T-helper 2 cell treated with Interferon-gamma antibody and Interleukin-4, amounts not matched to agents 5 μg/mL and 100 μg/mL, for 36 hours (primary cell): ENCODE data around the gene JHY.
"Not testable (repeated sequence)": the region's sequence is repeated elsewhere in the genome, so short reads cannot be mapped to it uniquely, and the experiment has no call there.

Experiments
- DNase-seq: peaks from one replicate; pipeline ENCODE4 v3.0.0; 2021; ENCODE audit warnings: low spot score
- H3K27ac Mint-ChIP-seq: one replicate; pipeline ENCODE4 v1.8.0; 2021; ENCODE audit warnings: mild to moderate bottlenecking, mixed read lengths
- H3K27me3 Mint-ChIP-seq: one replicate; pipeline ENCODE4 v1.8.0; 2021; ENCODE audit warnings: low read depth, mixed read lengths
- H3K36me3 Mint-ChIP-seq: one replicate; pipeline ENCODE4 v1.8.0; 2021; ENCODE audit warnings: low read depth, mixed read lengths
- H3K4me1 Mint-ChIP-seq: one replicate; pipeline ENCODE4 v1.8.0; 2021; ENCODE audit warnings: low read depth, mixed read lengths
- H3K4me3 Mint-ChIP-seq: one replicate; pipeline ENCODE4 v1.8.0; 2022; ENCODE audit warnings: mild to moderate bottlenecking, moderate library complexity, mixed read lengths
- H3K9me3 Mint-ChIP-seq: one replicate; pipeline ENCODE4 v1.8.0; 2021; ENCODE audit warnings: mixed read lengths

Gene JHY

GRCh38 chr11:122853971-122854446, 28.6 kb upstream of the JHY start:
- peak; percentile 17 for DNase-seq
- Mint-ChIP-seq H3K4me3 (no peak overlapping the region), H3K9me3 (no peaks in the 10 kb centered on the region), H3K27ac (no peak overlapping the region), H3K27me3 (peaks cover 2% of the 10 kb centered on the region), H3K36me3 (no peaks in the 10 kb centered on the region), H3K4me1 (peaks cover 28% of the 10 kb centered on the region)

GRCh38 chr11:122861631-122862030, 20.9 kb upstream of the JHY start:
- DNase-seq: no peak
- H3K27ac Mint-ChIP-seq: no peak overlapping the region
- no peaks in the 10 kb centered on the region for H3K36me3 Mint-ChIP-seq
- no peaks in the 10 kb centered on the region for H3K9me3 Mint-ChIP-seq
- H3K4me3 Mint-ChIP-seq: no peak overlapping the region
- peaks cover 6% of the 10 kb centered on the region for H3K4me1 Mint-ChIP-seq
- peaks cover 22% of the 10 kb centered on the region for H3K27me3 Mint-ChIP-seq

- peaks cover 2% of the 10 kb centered on the region for H3K4me1 Mint-ChIP-seq
- H3K9me3 Mint-ChIP-seq: no peaks in the 10 kb centered on the region
- no peak overlapping the region for H3K27ac Mint-ChIP-seq
- peaks cover 22% of the 10 kb centered on the region for H3K27me3 Mint-ChIP-seq
- no peak overlapping the region for H3K4me3 Mint-ChIP-seq
- H3K36me3 Mint-ChIP-seq: no peaks in the 10 kb centered on the region
- DNase-seq: no peak
Observed at GRCh38 chr11:122862091-122862490, 20.5 kb upstream of the JHY start.

- H3K4me1 Mint-ChIP-seq, H3K4me3 Mint-ChIP-seq, H3K9me3 Mint-ChIP-seq, H3K36me3 Mint-ChIP-seq, DNase-seq, H3K27ac Mint-ChIP-seq: not testable (repeated sequence)
- peaks cover 24% of the 10 kb centered on the region for H3K27me3 Mint-ChIP-seq
Observed at GRCh38 chr11:122863154-122863553, 19.4 kb upstream of the JHY start.

- Mint-ChIP-seq H3K9me3 (no peaks in the 10 kb centered on the region), H3K36me3 (no peaks in the 10 kb centered on the region), H3K4me3 (no peak overlapping the region), H3K27ac (no peak overlapping the region), H3K4me1 (no peaks in the 10 kb centered on the region), H3K27me3 (peaks cover 24% of the 10 kb centered on the region)
- DNase-seq: no peak
Observed at GRCh38 chr11:122863704-122864326, 18.7 kb upstream of the JHY start.

- Mint-ChIP-seq H3K4me1 (no peaks in the 10 kb centered on the region), H3K9me3 (no peaks in the 10 kb centered on the region), H3K27me3 (peaks cover 25% of the 10 kb centered on the region), H3K27ac (no peak overlapping the region), H3K36me3 (no peaks in the 10 kb centered on the region), H3K4me3 (no peak overlapping the region)
- no peak for DNase-seq
Observed at GRCh38 chr11:122864386-122865115, 18.0 kb upstream of the JHY start.

GRCh38 chr11:122869622-122870021, 12.9 kb upstream of the JHY start:
- peaks cover 13% of the 10 kb centered on the region for H3K27me3 Mint-ChIP-seq
- no peak overlapping the region for H3K4me3 Mint-ChIP-seq
- H3K4me1 Mint-ChIP-seq: no peaks in the 10 kb centered on the region
- no peaks in the 10 kb centered on the region for H3K36me3 Mint-ChIP-seq
- no peak for DNase-seq
- no peaks in the 10 kb centered on the region for H3K9me3 Mint-ChIP-seq
- no peak overlapping the region for H3K27ac Mint-ChIP-seq

GRCh38 chr11:122871302-122871701, 11.3 kb upstream of the JHY start:
- Mint-ChIP-seq H3K36me3 (no peaks in the 10 kb centered on the region), H3K4me3 (no peak overlapping the region), H3K9me3 (no peaks in the 10 kb centered on the region), H3K27me3 (peaks cover 6% of the 10 kb centered on the region), H3K4me1 (peaks cover 2% of the 10 kb centered on the region), H3K27ac (no peak overlapping the region)
- DNase-seq: no peak

GRCh38 chr11:122872046-122872445, 10.5 kb upstream of the JHY start:
- no peak overlapping the region for H3K4me3 Mint-ChIP-seq
- peaks cover 7% of the 10 kb centered on the region for H3K27me3 Mint-ChIP-seq
- no peaks in the 10 kb centered on the region for H3K9me3 Mint-ChIP-seq
- H3K4me1 Mint-ChIP-seq: peaks cover 2% of the 10 kb centered on the region
- no peaks in the 10 kb centered on the region for H3K36me3 Mint-ChIP-seq
- DNase-seq: no peak
- H3K27ac Mint-ChIP-seq: no peak overlapping the region

- no peaks in the 10 kb centered on the region for H3K9me3 Mint-ChIP-seq
- no peak overlapping the region for H3K4me3 Mint-ChIP-seq
- H3K27me3 Mint-ChIP-seq: peaks cover 4% of the 10 kb centered on the region
- DNase-seq: no peak
- H3K4me1 Mint-ChIP-seq: peaks cover 10% of the 10 kb centered on the region
- peaks cover 2% of the 10 kb centered on the region for H3K36me3 Mint-ChIP-seq
- no peak overlapping the region for H3K27ac Mint-ChIP-seq
Observed at GRCh38 chr11:122874991-122875390, 7.6 kb upstream of the JHY start.

- H3K4me1 Mint-ChIP-seq: peaks cover 14% of the 10 kb centered on the region
- H3K27ac Mint-ChIP-seq: no peak overlapping the region
- peak overlapping the region; percentile 53 for H3K4me3 Mint-ChIP-seq
- H3K9me3 Mint-ChIP-seq: no peaks in the 10 kb centered on the region
- peaks cover 2% of the 10 kb centered on the region for H3K36me3 Mint-ChIP-seq
- DNase-seq: no peak
- peaks cover 21% of the 10 kb centered on the region for H3K27me3 Mint-ChIP-seq
Observed at GRCh38 chr11:122877732-122878131, 4.8 kb upstream of the JHY start.

- H3K27ac Mint-ChIP-seq: no peak overlapping the region
- no peak overlapping the region for H3K4me3 Mint-ChIP-seq
- H3K36me3 Mint-ChIP-seq: peaks cover 2% of the 10 kb centered on the region
- H3K9me3 Mint-ChIP-seq: no peaks in the 10 kb centered on the region
- DNase-seq: no peak
- peaks cover 21% of the 10 kb centered on the region for H3K27me3 Mint-ChIP-seq
- peaks cover 18% of the 10 kb centered on the region for H3K4me1 Mint-ChIP-seq
Observed at GRCh38 chr11:122879785-122880184, 2.8 kb upstream of the JHY start.

GRCh38 chr11:122882857-122883645, 492 bp downstream of the JHY start:
- DNase-seq: peak; percentile 28
- Mint-ChIP-seq H3K36me3 (no peaks in the 10 kb centered on the region), H3K27me3 (peaks cover 20% of the 10 kb centered on the region), H3K4me3 (peak overlapping the region; percentile 84), H3K27ac (peak overlapping the region; percentile 76), H3K4me1 (peaks cover 15% of the 10 kb centered on the region), H3K9me3 (no peaks in the 10 kb centered on the region)

GRCh38 chr11:122883646-122883979, 1.1 kb downstream of the JHY start:
- Mint-ChIP-seq H3K4me1 (peaks cover 11% of the 10 kb centered on the region), H3K9me3 (no peaks in the 10 kb centered on the region), H3K36me3 (no peaks in the 10 kb centered on the region), H3K4me3 (peak overlapping the region; percentile 76), H3K27ac (peak overlapping the region; percentile 76), H3K27me3 (peaks cover 20% of the 10 kb centered on the region)
- DNase-seq: no peak
